ENCODE data around the gene FPGS.
"Not testable (repeated sequence)": the region's sequence is repeated elsewhere in the genome, so short reads cannot be mapped to it uniquely, and the experiment has no call there.

FPGS gene

DNA sequence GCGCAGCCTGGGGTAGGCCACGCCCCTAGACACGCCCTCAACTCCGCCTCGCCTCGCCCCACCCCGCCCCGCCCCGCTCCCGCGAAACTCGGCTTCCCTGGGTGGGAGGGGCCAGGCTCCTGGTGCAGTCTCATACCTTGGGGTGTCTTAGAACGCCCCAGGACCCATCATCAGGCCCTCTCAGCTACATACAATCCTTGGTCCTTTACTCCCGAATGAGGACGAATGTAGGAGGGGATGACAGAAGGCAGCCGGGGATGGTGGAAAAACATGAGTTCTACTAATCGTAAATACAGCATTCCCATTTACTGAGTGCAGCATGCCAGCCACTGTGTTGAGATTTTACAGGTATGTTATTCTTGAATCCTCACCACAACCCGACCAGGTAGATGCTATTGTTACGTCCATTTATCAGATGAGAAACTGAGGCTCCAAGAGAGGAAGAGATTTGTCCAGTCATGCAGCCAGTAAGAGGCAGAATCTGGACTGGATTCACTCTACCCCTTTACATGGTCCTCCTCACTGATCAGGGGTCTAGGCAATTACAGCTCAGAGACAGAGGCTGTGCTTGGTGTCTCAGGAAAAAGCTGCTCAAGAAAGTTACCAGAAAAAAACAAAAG is 31.0 kb upstream of the FPGS start:
- DNase-seq: no peak

- no peak for DNase-seq
Observed at GRCh38 chr9:127772603-127773002, 30.1 kb upstream of the FPGS start.

GRCh38 chr9:127773272-127773671 is 29.4 kb upstream of the FPGS start:
- DNase-seq: no peak

GRCh38 chr9:127773981-127774380 is 28.7 kb upstream of the FPGS start:
- DNase-seq: no peak

- DNase-seq: no peak
Observed at GRCh38 chr9:127776195-127776923, 26.3 kb upstream of the FPGS start.

GRCh38 chr9:127776924-127777289 is 25.8 kb upstream of the FPGS start:
- no peak for DNase-seq

DNA sequence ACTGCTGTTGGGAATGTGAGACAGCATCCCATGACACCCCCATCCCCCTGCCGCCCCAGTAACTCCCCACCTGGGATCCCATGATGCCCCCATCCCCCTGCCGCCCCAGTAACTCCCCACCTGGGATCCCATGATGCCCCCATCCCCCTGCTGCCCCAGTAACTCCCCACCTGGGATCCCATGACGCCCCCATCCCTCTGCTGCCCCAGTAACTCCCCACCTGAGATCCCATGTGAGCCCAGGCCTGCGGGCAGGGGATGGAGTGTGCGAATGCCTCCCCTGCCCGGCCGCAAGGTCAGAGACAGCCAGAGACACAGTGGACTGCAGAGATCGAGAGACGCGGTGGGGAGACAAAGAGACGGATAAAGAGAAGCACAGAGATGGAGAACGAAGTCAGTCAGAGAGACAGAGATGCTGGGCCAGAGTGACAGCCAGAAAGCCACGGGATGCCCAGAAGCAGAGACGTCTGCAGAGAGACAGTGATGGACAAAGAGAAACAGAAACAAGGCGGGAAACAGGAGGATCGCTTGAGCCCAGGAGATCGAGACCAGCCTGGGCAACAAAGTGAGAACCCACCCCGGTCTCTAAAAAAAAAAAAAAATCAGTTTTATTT is 25.2 kb upstream of the FPGS start:
- no peak for DNase-seq

DNA sequence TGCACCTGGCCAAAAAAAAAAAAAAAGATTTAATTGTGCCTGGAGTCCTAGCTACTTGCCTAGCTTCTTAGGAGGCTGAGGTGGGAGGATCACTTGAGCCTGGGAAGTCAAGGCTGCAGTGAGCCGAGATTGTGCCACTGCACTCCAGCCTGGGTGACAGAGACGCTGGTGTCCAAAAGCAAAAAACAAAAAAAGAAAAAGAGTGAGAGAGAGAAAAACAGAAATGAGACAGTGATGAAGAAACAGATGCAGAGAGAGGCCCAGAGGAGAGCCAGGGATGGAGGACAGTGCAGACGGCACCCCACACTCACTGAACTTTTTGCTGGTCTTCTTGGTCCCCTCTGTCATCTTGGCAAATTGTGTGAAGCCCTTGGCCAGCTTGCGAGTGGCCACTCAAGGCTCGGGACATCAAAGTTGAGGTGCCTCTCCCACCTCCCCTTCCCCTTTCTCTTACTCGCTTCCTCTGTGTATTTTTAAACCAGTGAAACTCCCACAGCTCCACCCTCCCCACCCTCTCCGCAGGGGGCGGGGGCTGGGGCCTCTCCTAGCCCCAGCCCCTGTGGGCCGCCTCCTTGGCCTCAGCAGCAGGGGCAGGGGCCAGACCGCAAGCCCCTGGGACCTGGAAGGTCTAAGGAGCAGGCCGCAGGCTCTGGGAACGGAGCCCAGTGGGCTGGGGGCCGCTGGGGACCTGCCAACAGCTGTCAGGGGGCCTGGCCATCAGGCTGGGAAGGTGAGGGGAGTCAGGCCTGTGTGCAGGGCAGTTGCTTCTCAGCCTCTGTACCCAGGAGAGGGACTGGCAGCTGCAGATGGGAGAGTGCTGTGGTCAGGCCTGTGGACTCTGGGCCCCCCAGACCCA is 24.2 kb upstream of the FPGS start, which contains the start of gene SH2D3C:
TSS of gene SH2D3C (minus strand) at position 387 of the 856 bp plus-strand sequence. CDS start at position 348, 39 bp downstream.
- no peak for DNase-seq

GRCh38 chr9:127779136-127779981 is 23.3 kb upstream of the FPGS start:
- no peak for DNase-seq

DNA sequence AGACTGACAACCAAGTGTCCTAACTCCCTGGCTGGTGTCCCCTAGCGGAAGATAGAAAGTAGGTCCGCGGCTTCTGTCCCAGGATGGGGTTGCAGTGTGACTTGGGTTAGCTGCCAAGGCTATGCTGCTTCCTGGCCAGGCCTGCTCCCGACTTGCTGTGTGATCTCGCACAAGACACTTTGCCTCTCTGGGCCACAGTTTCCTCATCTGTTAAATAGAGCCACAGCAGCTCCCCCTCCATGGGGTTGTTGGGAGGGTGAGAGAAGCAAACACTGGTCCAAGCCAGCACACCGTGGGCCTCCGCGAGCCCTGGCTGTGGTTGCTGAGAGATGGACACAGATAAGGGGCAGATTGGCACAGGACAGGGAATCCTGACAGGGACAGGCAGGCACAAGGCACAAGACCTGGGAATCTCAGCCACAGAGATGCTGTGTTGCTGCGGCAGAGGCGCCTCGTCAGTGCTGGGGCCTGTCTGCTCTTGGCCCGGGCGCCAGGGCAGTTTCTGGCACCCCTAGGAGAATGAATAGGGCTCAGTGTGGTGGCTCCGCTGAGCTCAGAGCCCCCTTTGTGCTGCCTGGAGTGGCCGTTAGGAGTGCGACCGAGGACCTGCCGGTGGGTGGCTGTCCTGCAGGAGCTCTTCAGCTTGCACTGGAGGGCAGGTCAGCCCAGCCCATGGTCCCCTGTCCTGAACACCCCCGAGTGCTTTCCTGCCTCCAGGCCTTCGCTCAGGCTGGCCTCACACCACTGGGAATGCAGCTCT is 22.4 kb upstream of the FPGS start:
- no peak for DNase-seq

GRCh38 chr9:127780909-127781308 is 21.8 kb upstream of the FPGS start:
- not testable (repeated sequence) for DNase-seq

- no peak for DNase-seq
Observed at GRCh38 chr9:127781806-127782205, 20.9 kb upstream of the FPGS start.

- DNase-seq: no peak
Observed at GRCh38 chr9:127783111-127784008, 19.3 kb upstream of the FPGS start.

DNA sequence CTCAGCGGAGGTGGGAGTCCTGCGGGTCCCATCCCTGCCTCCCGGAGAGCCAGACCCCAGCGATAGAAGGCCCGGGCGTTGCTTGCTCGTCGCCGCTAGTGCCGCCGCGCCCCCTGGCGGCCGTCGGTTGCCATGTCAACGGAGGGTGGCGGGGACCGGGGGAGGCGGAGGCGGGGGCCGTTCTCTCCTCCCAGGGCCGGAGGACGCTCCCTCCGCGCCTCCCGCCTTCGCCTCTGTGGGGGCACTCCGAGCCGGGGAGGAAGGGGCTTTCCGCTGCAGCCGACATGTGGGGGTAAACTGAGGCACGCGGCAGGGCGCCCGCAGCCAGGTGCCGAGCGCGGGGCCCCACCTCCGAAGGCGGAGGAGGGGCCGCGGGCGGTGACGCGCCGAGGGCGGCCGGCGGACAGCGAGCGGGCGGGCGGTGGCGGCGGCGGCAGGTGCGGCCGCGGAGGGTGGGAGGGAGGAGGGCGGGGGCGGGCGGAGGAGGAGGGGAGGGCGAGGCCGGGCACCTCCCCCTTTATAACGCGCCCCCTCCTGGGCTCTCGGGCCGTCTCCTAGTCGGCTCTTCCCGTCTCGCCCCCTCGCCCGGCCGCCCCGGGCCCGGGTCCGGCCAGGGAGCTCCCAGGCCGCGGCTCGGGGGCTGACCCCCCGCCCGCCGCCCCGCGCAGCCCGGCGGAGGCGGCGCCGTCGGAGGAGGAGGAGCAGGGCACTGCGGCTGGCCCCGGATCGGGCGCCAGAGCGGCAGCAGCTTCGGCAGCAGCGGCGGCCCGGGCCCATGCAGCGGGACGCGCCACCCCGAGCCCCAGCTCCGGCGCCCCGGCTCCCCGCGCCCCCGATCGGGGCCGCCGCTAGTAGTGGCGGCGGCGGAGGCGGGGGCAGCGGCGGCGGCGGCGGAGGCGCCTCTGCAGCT is 17.4 kb upstream of the FPGS start:
- peak; percentile 25 for DNase-seq

- peak; percentile 56 for DNase-seq
Observed at GRCh38 chr9:127785933-127786772, 16.5 kb upstream of the FPGS start, which contains the start of gene CDK9. Gene CDK9 (plus strand): TSS chr9:127786034. CDS start chr9:127786149, 115 bp downstream.

DNA sequence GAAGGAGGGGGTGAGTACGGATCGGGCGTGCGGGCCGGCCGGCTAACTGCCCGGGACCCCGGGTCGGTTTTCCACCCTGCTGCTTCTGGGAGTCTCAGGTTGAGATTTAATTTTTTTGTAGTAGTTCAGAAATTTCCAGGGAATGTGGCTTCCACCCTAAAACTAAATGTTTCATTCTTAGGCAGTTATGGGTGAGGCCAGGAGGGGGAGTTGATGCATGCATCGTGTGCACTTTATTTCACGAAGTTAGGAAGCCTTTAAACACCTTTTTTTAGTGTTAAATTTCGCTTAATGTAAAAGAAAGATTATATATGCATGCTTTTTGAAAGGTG is 15.9 kb upstream of the FPGS start:
- no peak for DNase-seq

- no peak for DNase-seq
Observed at GRCh38 chr9:127788337-127789011, 14.2 kb upstream of the FPGS start.

- no peak for DNase-seq
Observed at GRCh38 chr9:127789179-127789578, 13.5 kb upstream of the FPGS start.
